ENCODE results near the gene CUL7. TPM values are rescaled to one million over a fixed set of nuclear protein-coding genes. Genes with fewer than 3 reads are reported as not detected.
A peak's percentile ranks its signal among the peaks of the same experiment; 100 is the strongest.

CUL7 gene
- total and polyA plus RNA-seq, 9 of the 15 experiments (the other 6 are each of a cell fraction or from before 2014, with no cell fraction given): 0.44 to 20.1 (median 8.6) TPM

DNA sequence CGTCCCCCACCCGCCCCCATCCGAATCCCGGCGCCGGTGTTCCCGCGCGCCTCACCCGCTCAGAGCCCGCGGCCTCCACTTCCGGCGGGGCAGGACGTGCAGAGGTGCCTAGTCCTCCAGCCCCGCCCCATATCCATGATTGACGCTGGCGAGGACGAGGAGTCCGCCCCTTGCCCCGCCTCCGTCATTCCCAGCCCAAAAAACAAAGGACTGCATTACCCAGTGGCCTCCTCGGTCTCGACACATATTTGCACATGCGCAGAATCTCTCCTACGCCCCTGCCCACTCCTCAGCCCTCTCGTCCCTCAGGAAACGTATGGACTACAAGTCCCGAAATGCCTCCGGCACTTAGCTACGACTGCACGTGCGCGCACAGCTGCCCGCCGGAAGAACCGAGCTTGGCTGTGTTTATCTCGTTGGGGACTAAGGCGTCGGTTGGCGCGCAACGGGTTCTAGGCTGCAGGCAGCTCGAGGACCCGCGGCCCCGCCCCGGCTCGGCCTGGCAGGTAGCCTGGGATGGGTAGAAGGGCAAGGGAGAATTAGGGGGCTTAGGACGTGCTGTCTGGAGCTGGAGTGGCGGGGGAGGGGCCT, 39.7 kb downstream of the CUL7 start, which contains the start of the genes KLHDC3 and MEA1 (continued):
- TF ChIP-seq ADNP (tag; IDR thresholded peaks at IDR 0.05) (no peak), L3MBTL2 (IDR thresholded peaks at IDR 0.05) (peak; percentile 74), CLOCK (CRISPR knock-in tag; IDR thresholded peaks at IDR 0.05; ENCODE audit: borderline replicate concordance) (0 out of 2 replicates have a peak, but pooled peaks have one; percentile 49), PBX2 (CRISPR knock-in tag; IDR thresholded peaks at IDR 0.05; ENCODE audit: low read depth) (peak; percentile 95), PBX2 (tag; conservative IDR thresholded peaks at IDR 0.05; ENCODE audit: low read depth) (peak; percentile 98), SP1 (CRISPR knock-in tag; IDR thresholded peaks at IDR 0.05) (peak; percentile 97), CBX3 (IDR thresholded peaks at IDR 0.05; ENCODE audit: borderline replicate concordance in 1 of 2, low read length in 2 of 2) (peak in 1 of 2 experiments; percentile 56; a peak in 1 of 3 replicates), POLR2H (tag; IDR thresholded peaks at IDR 0.05; ENCODE audit: low read depth) (peak; percentile 88), PHF8 (IDR thresholded peaks at IDR 0.05; ENCODE audit: borderline replicate concordance, low read length) (peak; percentile 58; the same call in 1 of the 2 replicates), ZNF699 (CRISPR knock-in tag; IDR thresholded peaks at IDR 0.05; ENCODE audit: insufficient replicate concordance) (no peak), LCOR (CRISPR knock-in tag; IDR thresholded peaks at IDR 0.05) (peak; percentile 99), USF2 (CRISPR knock-in tag; IDR thresholded peaks at IDR 0.05) (peak; percentile 83), NR2C2 (CRISPR knock-in tag; IDR thresholded peaks at IDR 0.05) (0 out of 2 replicates have a peak, but pooled peaks have one; percentile 21), NR2C2 (tag; IDR thresholded peaks at IDR 0.05) (peak; percentile 81; the same call in 1 of the 2 replicates), MBD2 (IDR thresholded peaks at IDR 0.05; ENCODE audit: borderline replicate concordance, low read depth) (peak; percentile 46; the same call in 1 of the 2 replicates), E2F1 (CRISPR knock-in tag; IDR thresholded peaks at IDR 0.05) (peak; percentile 87)
- TF ChIP-seq, protein P1, sequence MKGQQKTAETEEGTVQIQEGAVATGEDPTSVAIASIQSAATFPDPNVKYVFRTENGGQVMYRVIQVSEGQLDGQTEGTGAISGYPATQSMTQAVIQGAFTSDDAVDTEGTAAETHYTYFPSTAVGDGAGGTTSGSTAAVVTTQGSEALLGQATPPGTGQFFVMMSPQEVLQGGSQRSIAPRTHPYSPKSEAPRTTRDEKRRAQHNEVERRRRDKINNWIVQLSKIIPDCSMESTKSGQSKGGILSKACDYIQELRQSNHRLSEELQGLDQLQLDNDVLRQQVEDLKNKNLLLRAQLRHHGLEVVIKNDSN (CRISPR knock-in tag; IDR thresholded peaks at IDR 0.05): peak; percentile 95
